Neuronal stem cell (in vitro differentiated cells): ENCODE data around the gene NAA38.
"Not testable (repeated sequence)": the region's sequence is repeated elsewhere in the genome, so short reads cannot be mapped to it uniquely, and the experiment has no call there.

Source experiments
- DNase-seq: peaks from one replicate; pipeline ENCODE4 v3.0.0-alpha.2; 2013; ENCODE audit warnings: low spot score
- H2AFZ ChIP-seq: one replicate; pipeline ENCODE4 v1.6.1; 2013; ENCODE audit warnings: mild to moderate bottlenecking, low read length, inconsistent platforms
- H2AK5ac ChIP-seq: 2 replicates; pipeline ENCODE4 v1.6.1; 2013; ENCODE audit warnings: low read depth, mild to moderate bottlenecking, inconsistent platforms, low read length, moderate library complexity, mixed read lengths
- H2BK120ac ChIP-seq: 2 replicates; pipeline ENCODE4 v1.6.1; 2013; ENCODE audit warnings: low read depth, mild to moderate bottlenecking, inconsistent platforms, low read length, moderate library complexity, mixed read lengths
- H2BK12ac ChIP-seq: one replicate; pipeline ENCODE4 v1.6.1; 2013; ENCODE audit warnings: low read length, inconsistent platforms
- H2BK15ac ChIP-seq: 2 replicates; pipeline ENCODE4 v1.6.1; 2013; ENCODE audit warnings: mild to moderate bottlenecking, low read length, inconsistent platforms, mixed read lengths
- H2BK5ac ChIP-seq: one replicate; pipeline ENCODE4 v1.6.1; 2013; ENCODE audit warnings: inconsistent platforms, mild to moderate bottlenecking, low read length, moderate library complexity
- H3K14ac ChIP-seq: one replicate; pipeline ENCODE4 v1.6.1; 2013; ENCODE audit warnings: low read length, inconsistent platforms
- H3K18ac ChIP-seq: 2 replicates; pipeline ENCODE4 v1.6.1; 2013; ENCODE audit warnings: low read length, inconsistent platforms
- H3K23ac ChIP-seq: 2 replicates; pipeline ENCODE4 v1.6.1; 2013; ENCODE audit warnings: low read depth, mild to moderate bottlenecking, mixed read lengths, low read length, inconsistent platforms; ENCODE audit not compliant: poor library complexity
- H3K27ac ChIP-seq: replicated peaks from 3 replicates; pipeline ENCODE4 v1.5.1; 2013; ENCODE audit warnings: low read length, inconsistent platforms
- H3K27me3 ChIP-seq, 3 experiments: 2 replicates each; pipeline ENCODE4 v1.6.1; 2013; ENCODE audit warnings: low read length in 3 of 3, mild to moderate bottlenecking in 2 of 3, inconsistent platforms in 1 of 3, low read depth in 1 of 3, mixed read lengths in 1 of 3, moderate library complexity in 1 of 3; ENCODE audit not compliant: control insufficient read depth in 3 of 3, insufficient read depth in 3 of 3
- H3K36me3 ChIP-seq, 2 donors: replicated peaks in 1 of 2; 2 replicates each; pipeline ENCODE4 v1.6.1; 2013; ENCODE audit warnings: low read length in 2 of 2; ENCODE audit not compliant: control insufficient read depth in 2 of 2, insufficient read depth in 2 of 2
- H3K4ac ChIP-seq: 2 replicates; pipeline ENCODE4 v1.6.1; 2013; ENCODE audit warnings: inconsistent platforms, mild to moderate bottlenecking, low read length, moderate library complexity
- H3K4me1 ChIP-seq, 2 donors: 1 replicate in 1 of 2; 2 replicates in 1 of 2; pipeline ENCODE4 v1.6.1; 2013; ENCODE audit warnings: low read length in 2 of 2, low read depth in 1 of 2; ENCODE audit not compliant: control insufficient read depth in 2 of 2, insufficient read depth in 1 of 2
- H3K4me2 ChIP-seq: one replicate; pipeline ENCODE4 v1.6.1; 2013; ENCODE audit warnings: mild to moderate bottlenecking, low read length, inconsistent platforms; ENCODE audit not compliant: insufficient read depth, poor library complexity, severe bottlenecking
- H3K4me3 ChIP-seq, 2 donors: 2 replicates each; pipeline ENCODE4 v1.5.1; 2013; ENCODE audit warnings: low read length in 2 of 2, mild to moderate bottlenecking in 2 of 2, inconsistent platforms in 1 of 2, moderate library complexity in 1 of 2
- H3K79me1 ChIP-seq: one replicate; pipeline ENCODE4 v1.6.1; 2013; ENCODE audit warnings: low read depth, mild to moderate bottlenecking, inconsistent platforms, low read length, moderate library complexity
- H3K9ac ChIP-seq: one replicate; pipeline ENCODE4 v1.6.1; 2013; ENCODE audit warnings: mild to moderate bottlenecking, low read depth, low read length, inconsistent platforms; ENCODE audit not compliant: poor library complexity
- H3K9me3 ChIP-seq, 2 donors: replicated peaks in 1 of 2; 2 replicates each; pipeline versions ENCODE3 to v1.6.1; 2013; ENCODE audit warnings: low read length in 2 of 2, mild to moderate bottlenecking in 2 of 2, inconsistent platforms in 1 of 2, low read depth in 1 of 2, mixed read lengths in 1 of 2, moderate library complexity in 1 of 2; ENCODE audit not compliant: control insufficient read depth in 2 of 2, insufficient read depth in 1 of 2
- H4K8ac ChIP-seq: one replicate; pipeline ENCODE4 v1.6.1; 2013; ENCODE audit warnings: low read depth, mild to moderate bottlenecking, inconsistent platforms, low read length, moderate library complexity
- H4K91ac ChIP-seq: one replicate; pipeline ENCODE4 v1.6.1; 2013; ENCODE audit warnings: low read length, low read depth, mild to moderate bottlenecking, inconsistent platforms; ENCODE audit not compliant: poor library complexity
- WGBS, 2 donors: extraction: QIAGEN DNeasy Blood & Tissue Kit; methylation state at CpG; one replicate each; pipeline ENCODE4 v1.1.7; 2013; ENCODE audit warnings: missing lambda C conversion rate in 2 of 2, mixed read lengths in 1 of 2; ENCODE audit not compliant: insufficient read length in 2 of 2, insufficient replicate concordance in 1 of 2; ENCODE audit errors: extremely low coverage in 2 of 2; 5-methylcytosine and 5-hydroxymethylcytosine counted together

NAA38 gene

GRCh38 chr17:7811251-7811650 is 46.1 kb downstream of the NAA38 start:
- Histone ChIP-seq H3K36me3 (no peaks in the 10 kb centered on the region), H3K14ac (no peak overlapping the region), H2BK15ac (no peak overlapping the region), H2BK5ac (no peak overlapping the region), H4K8ac (no peak overlapping the region), H3K4me2 (no peak overlapping the region), H3K9me3 (no peaks in the 10 kb centered on the region), H3K18ac (no peak overlapping the region), H3K79me1 (no peaks in the 10 kb centered on the region), H3K27me3 (peaks cover 0 to 22% (median 0%) of the 10 kb centered on the region in 3 experiments), H3K4me1 (no peaks in the 10 kb centered on the region), H3K23ac (no peak overlapping the region), H2AK5ac (no peak overlapping the region), H3K4ac (no peak overlapping the region), H4K91ac (no peak overlapping the region), H2AFZ (no peak overlapping the region), H3K4me3 (no peak overlapping the region), H2BK120ac (no peak overlapping the region), H2BK12ac (no peak overlapping the region), H3K9ac (no peak overlapping the region), H3K27ac (no peak overlapping the region)
- no peak for DNase-seq
- no CpG with 5 or more reads among the region's 3 CpGs for WGBS, 2 donors

GRCh38 chr17:7809791-7810343 is 47.5 kb downstream of the NAA38 start:
- H3K4me1 ChIP-seq, H3K4me3 ChIP-seq, H2BK120ac ChIP-seq, H3K4ac ChIP-seq, H3K9me3 ChIP-seq, H3K27ac ChIP-seq, H4K8ac ChIP-seq, H3K36me3 ChIP-seq, H3K18ac ChIP-seq, H2AK5ac ChIP-seq, H3K23ac ChIP-seq, H2BK12ac ChIP-seq, H3K4me2 ChIP-seq, H4K91ac ChIP-seq, H2BK5ac ChIP-seq, H3K9ac ChIP-seq, H3K14ac ChIP-seq, H2BK15ac ChIP-seq, H2AFZ ChIP-seq, H3K79me1 ChIP-seq, DNase-seq: not testable (repeated sequence)
- H3K27me3 ChIP-seq = peaks cover 0 to 22% (median 0%) of the 10 kb centered on the region in 3 experiments
- WGBS, 2 donors = no CpG with 5 or more reads among the region's 9 CpGs

GRCh38 chr17:7809086-7809790 is 48.1 kb downstream of the NAA38 start:
- Histone ChIP-seq H2BK15ac (no peak overlapping the region), H3K27ac (no peak overlapping the region), H4K8ac (no peak overlapping the region), H3K36me3 (no peaks in the 10 kb centered on the region), H3K4me2 (no peak overlapping the region), H3K27me3 (peaks cover 0 to 23% (median 0%) of the 10 kb centered on the region in 3 experiments), H2BK120ac (no peak overlapping the region), H4K91ac (no peak overlapping the region), H2AK5ac (no peak overlapping the region), H3K18ac (no peak overlapping the region), H3K14ac (no peak overlapping the region), H3K9me3 (no peaks in the 10 kb centered on the region), H3K4ac (no peak overlapping the region), H2BK12ac (no peak overlapping the region), H3K4me1 (no peaks in the 10 kb centered on the region), H3K23ac (no peak overlapping the region), H2BK5ac (no peak overlapping the region), H3K79me1 (no peaks in the 10 kb centered on the region), H3K9ac (no peak overlapping the region), H2AFZ (no peak overlapping the region), H3K4me3 (no peak overlapping the region)
- no CpG with 5 or more reads among the region's 11 CpGs for WGBS, 2 donors
- no peak for DNase-seq

- WGBS, 2 donors = no CpG with 5 or more reads among the region's 21 CpGs
- no peaks in the 10 kb centered on the region for H3K9me3 ChIP-seq
- no peak overlapping the region for H2BK15ac ChIP-seq
- H3K4me2 ChIP-seq = no peak overlapping the region
- H3K9ac ChIP-seq = no peak overlapping the region
- H3K4ac ChIP-seq = no peak overlapping the region
- no peak overlapping the region for H2BK12ac ChIP-seq
- H2AFZ ChIP-seq = no peak overlapping the region
- no peaks in the 10 kb centered on the region for H3K4me1 ChIP-seq
- H3K23ac ChIP-seq = peak overlapping the region; percentile 68
- no peak for DNase-seq
- peaks cover 0 to 23% (median 0%) of the 10 kb centered on the region in 3 experiments for H3K27me3 ChIP-seq
- H3K27ac ChIP-seq = no peak overlapping the region
- H2BK5ac ChIP-seq = no peak overlapping the region
- no peak overlapping the region for H4K8ac ChIP-seq
- no peak overlapping the region for H2AK5ac ChIP-seq
- H3K79me1 ChIP-seq = no peaks in the 10 kb centered on the region
- H3K4me3 ChIP-seq = no peak overlapping the region
- no peak overlapping the region for H2BK120ac ChIP-seq
- H3K36me3 ChIP-seq = no peaks in the 10 kb centered on the region
- no peak overlapping the region for H3K14ac ChIP-seq
- H4K91ac ChIP-seq = no peak overlapping the region
- H3K18ac ChIP-seq = peak overlapping the region; percentile 18
Measured at GRCh38 chr17:7807206-7807605, 50.2 kb downstream of the NAA38 start.
